Testis (tissue), 3 donors: ENCODE measurements around the gene MYLK. TPM values are rescaled to one million over a fixed set of nuclear protein-coding genes. Genes with fewer than 3 reads are reported as not detected.

Source experiments
- DNase-seq: peaks from one replicate; pipeline ENCODE4 v3.0.0-alpha.2; 2019
- H3K27ac ChIP-seq, 2 donors: fragments of 200-600 bp; sonication (generic); one replicate each; pipeline ENCODE4 v1.5.1; 2019
- H3K27me3 ChIP-seq: fragments of 200-600 bp; sonication (generic); one replicate; pipeline ENCODE4 v1.5.1; 2019
- H3K36me3 ChIP-seq: fragments of 200-600 bp; sonication (generic); one replicate; pipeline ENCODE4 v1.5.1; 2017; ENCODE audit warnings: low read depth; ENCODE audit errors: missing control alignments
- H3K4me1 ChIP-seq: fragments of 200-600 bp; sonication (generic); one replicate; pipeline ENCODE4 v1.5.1; 2019
- H3K4me3 ChIP-seq, 2 donors: fragments of 200-600 bp; sonication (generic); one replicate each; pipeline ENCODE4 v1.5.1; 2017 to 2019
- H3K9me3 ChIP-seq: fragments of 200-600 bp; sonication (generic); one replicate; pipeline ENCODE4 v1.5.1; 2017
- POLR2A ChIP-seq: fragments of 450-650 bp; IDR thresholded peaks from one replicate; pipeline ENCODE4 v1.6.1; 2017; ENCODE audit warnings: antibody characterized with exemption, mild to moderate bottlenecking, moderate library complexity
- WGBS, 2 donors: methylation state at CpG; one replicate each; pipeline ENCODE4 v1.1.5; 2018; 5-methylcytosine and 5-hydroxymethylcytosine counted together
- intact Hi-C: fragments of 100-400 bp; cut with DNase I; formaldehyde crosslinking; loops from one replicate; pipeline ENCODE4 v1.15.1; 2023; ENCODE audit warnings: low total_unique reads
- polyA plus RNA-seq: library from polyadenylated mRNA; stranded (reverse); fragments of 350-450 nt; fragmentation: Illumina TruSeq; extraction: RNeasy Lipid Tissue Mini Kit (QIAGEN cat#74804); gene quantifications from one replicate; pipeline ENCODE4 v1.2.3, GENCODE V29; 2014; ENCODE audit warnings: low read depth, low replicate concordance; ENCODE audit not compliant: insufficient read depth
- total RNA-seq, 2 donors: library from RNA; depleted of rRNA; stranded (reverse); fragments of >200 nt; gene quantifications; one replicate each; pipeline ENCODE4 v1.2.3, GENCODE V29; 2016
- TF ChIP-seq, protein P1 (sequence below), 3 experiments: fragments of 450-650 bp in 2 of 3; fragments of 200-600 bp in 1 of 3; sonication (generic) in 1 of 3; IDR thresholded peaks; one replicate each; pipeline ENCODE4 v1.5.1; 2016 to 2019; ENCODE audit warnings: antibody characterized with exemption in 3 of 3, mild to moderate bottlenecking in 2 of 3, moderate library complexity in 1 of 3

MYLK gene
- total and polyA plus RNA-seq, 3 donors from 2014 or later: 130 to 168 (median 151) TPM

DNA sequence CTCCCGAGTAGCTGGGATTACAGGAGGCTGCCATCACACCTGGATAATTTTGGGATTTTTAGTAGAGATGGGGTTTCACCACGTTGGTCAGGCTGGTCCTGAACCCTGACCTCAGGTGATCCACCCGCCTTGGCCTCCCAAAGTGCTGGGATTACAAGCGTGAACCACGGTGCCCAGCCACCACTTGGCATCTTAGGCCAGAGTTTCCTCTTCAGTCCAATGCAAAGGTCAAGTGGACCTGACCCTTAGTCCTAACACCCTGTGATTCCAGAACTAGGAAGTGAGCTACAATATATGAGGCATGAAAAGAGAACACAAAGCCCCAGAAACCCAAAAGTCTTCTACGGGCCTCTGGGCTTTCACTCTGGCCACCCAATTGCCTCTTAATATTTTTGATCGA is 5.3 kb downstream of the MYLK start:
- DNase-seq: no peak
- Histone ChIP-seq H3K9me3 (no peaks in the 10 kb centered on the region), H3K27ac (no peak overlapping the region), H3K36me3 (no peaks in the 10 kb centered on the region), H3K4me1 (no peaks in the 10 kb centered on the region), H3K4me3 (no peak overlapping the region), H3K27me3 (no peaks in the 10 kb centered on the region)
- intact Hi-C loops: no loop called here
- 80 to 95% methylated on average over 4 to 7 of the region's 7 CpGs for WGBS, 2 donors
- TF ChIP-seq, protein P1, sequence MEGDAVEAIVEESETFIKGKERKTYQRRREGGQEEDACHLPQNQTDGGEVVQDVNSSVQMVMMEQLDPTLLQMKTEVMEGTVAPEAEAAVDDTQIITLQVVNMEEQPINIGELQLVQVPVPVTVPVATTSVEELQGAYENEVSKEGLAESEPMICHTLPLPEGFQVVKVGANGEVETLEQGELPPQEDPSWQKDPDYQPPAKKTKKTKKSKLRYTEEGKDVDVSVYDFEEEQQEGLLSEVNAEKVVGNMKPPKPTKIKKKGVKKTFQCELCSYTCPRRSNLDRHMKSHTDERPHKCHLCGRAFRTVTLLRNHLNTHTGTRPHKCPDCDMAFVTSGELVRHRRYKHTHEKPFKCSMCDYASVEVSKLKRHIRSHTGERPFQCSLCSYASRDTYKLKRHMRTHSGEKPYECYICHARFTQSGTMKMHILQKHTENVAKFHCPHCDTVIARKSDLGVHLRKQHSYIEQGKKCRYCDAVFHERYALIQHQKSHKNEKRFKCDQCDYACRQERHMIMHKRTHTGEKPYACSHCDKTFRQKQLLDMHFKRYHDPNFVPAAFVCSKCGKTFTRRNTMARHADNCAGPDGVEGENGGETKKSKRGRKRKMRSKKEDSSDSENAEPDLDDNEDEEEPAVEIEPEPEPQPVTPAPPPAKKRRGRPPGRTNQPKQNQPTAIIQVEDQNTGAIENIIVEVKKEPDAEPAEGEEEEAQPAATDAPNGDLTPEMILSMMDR (IDR thresholded peaks at IDR 0.05): no peak
- TF ChIP-seq POLR2A: no peak

DNA sequence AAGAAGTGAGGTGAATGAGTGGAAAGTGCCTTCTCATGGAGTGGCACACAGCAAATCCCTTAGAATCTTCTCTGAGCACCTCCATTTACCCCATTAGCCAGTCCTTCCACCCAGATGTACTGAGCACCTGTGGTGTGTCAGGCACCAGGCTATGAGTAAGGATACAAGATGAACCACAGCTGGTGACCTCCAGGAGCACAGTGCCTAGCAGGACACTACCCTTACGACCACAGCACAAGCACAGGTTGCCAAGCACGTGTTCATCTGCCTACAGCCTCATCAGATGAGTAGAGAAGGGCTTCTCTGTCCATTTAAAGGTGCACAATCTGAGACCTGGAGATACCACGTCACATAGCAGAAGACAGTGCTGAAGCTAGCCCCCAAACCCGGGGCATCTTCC is 6.2 kb downstream of the MYLK start:
- WGBS, 2 donors: 95% methylated on average over 4 of the region's 4 CpGs; no CpG with 5 or more reads in 1 of the 2 donors
- Histone ChIP-seq H3K4me1 (no peaks in the 10 kb centered on the region), H3K27me3 (no peaks in the 10 kb centered on the region), H3K36me3 (no peaks in the 10 kb centered on the region), H3K4me3 (no peak overlapping the region), H3K27ac (no peak overlapping the region), H3K9me3 (no peaks in the 10 kb centered on the region)
- DNase-seq: no peak
- intact Hi-C loops: no loop called here
- TF ChIP-seq, protein P1 (IDR thresholded peaks at IDR 0.05): no peak
- no peak for TF ChIP-seq POLR2A

DNA sequence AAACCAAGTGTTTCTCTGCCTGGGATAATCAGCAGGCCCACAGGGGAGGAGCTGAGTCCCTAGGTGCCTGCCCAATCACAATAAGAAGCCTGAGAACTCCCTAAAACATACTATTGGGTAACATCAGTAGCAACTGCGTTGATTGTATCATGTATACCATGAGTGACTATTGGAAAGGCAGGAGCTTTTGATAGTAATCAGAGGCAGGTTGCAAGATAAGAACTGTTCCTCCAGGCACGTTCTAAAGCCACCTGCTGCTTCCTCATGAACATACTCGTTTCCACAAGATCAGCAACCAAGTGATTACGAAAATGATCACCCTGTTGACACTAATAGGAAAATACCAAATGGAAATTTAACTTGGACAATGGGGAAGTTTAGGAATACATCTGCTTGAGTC is 6.7 kb downstream of the MYLK start:
- Histone ChIP-seq H3K9me3 (no peaks in the 10 kb centered on the region), H3K36me3 (no peaks in the 10 kb centered on the region), H3K27ac (no peak overlapping the region), H3K4me1 (no peaks in the 10 kb centered on the region), H3K4me3 (no peak overlapping the region), H3K27me3 (no peaks in the 10 kb centered on the region)
- 88% methylated on average over 4 of the region's 4 CpGs for WGBS, 2 donors
- TF ChIP-seq, protein P1 (IDR thresholded peaks at IDR 0.05): no peak
- TF ChIP-seq POLR2A: no peak
- DNase-seq: no peak
- intact Hi-C loops: no loop called here

DNA sequence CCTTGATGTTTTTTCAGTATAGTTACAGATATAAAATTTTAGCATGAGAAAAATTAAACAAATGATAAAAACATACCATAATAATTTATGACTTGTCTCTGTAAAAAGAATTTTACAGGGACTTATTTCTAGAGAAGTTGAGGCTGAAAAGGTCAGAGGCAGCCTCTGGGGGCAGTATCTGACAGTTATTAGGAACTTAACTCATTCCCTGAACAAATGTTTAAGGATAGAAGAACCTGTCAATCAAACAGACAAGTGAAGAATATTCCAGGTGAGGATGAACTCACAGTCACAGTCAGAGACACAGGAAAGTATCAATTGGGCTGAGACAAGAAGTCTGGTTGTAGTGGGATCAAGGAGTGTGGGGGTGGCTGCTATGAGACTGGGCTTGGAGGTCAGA is 7.3 kb downstream of the MYLK start:
- no peak overlapping the region for H3K4me3 ChIP-seq
- intact Hi-C loops: no loop called here
- no peak for DNase-seq
- TF ChIP-seq, protein P1 (IDR thresholded peaks at IDR 0.05): no peak
- TF ChIP-seq POLR2A: no peak
- no peak overlapping the region for H3K27ac ChIP-seq
- no peaks in the 10 kb centered on the region for H3K36me3 ChIP-seq
- no peaks in the 10 kb centered on the region for H3K27me3 ChIP-seq
- H3K4me1 ChIP-seq: no peaks in the 10 kb centered on the region
- H3K9me3 ChIP-seq: no peaks in the 10 kb centered on the region

DNA sequence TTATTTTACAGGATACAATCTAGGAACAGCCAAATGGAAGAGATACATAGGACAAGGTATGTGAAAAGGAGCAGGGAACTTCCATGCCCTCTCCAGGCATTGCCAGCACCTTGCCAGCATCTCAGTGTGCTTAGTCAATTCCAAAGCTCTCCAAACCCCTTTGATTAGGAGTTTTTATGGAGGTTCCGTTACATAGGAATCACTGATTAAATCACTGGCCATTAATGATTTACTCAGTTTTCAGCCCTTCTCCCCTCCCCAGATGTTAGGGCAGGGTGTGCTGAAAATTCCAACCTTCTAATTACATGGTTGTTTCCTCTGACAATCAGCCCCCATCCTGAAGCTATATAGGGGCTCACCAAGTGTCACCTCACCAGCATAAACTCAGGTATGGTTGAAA is 11.5 kb downstream of the MYLK start:
- Histone ChIP-seq H3K4me1 (no peaks in the 10 kb centered on the region), H3K27ac (no peak overlapping the region), H3K36me3 (no peaks in the 10 kb centered on the region), H3K4me3 (no peak overlapping the region), H3K9me3 (no peaks in the 10 kb centered on the region), H3K27me3 (no peaks in the 10 kb centered on the region)
- no peak for DNase-seq
- 81 to 91% methylated on average over 1 of the region's 1 CpG for WGBS, 2 donors
- TF ChIP-seq, protein P1 (IDR thresholded peaks at IDR 0.05): no peak
- no peak for TF ChIP-seq POLR2A
- intact Hi-C loops: no loop called here
